MCF 10A (cell line): ENCODE measurements around the gene NECAB2. TPM values are rescaled to one million over a fixed set of nuclear protein-coding genes. Genes with fewer than 3 reads are reported as not detected.

Experiments used
- BruUV-seq: library from RNA; stranded (reverse); fragments of 400-500 nt; replicated peaks from 2 replicates; lab custom pipeline; 2021; lab: Mats Ljungman, UMichigan
- CTCF ChIA-PET: fragments of 300-600 bp; sonication (Branson Sonifier 250); formaldehyde crosslinking; extraction: SDS; loops from one replicate; lab custom pipeline; 2021; ENCODE audit warnings: antibody characterized with exemption, inconsistent platforms; lab: Yijun Ruan, JAX
- POLR2A ChIA-PET: fragments of 300-600, 350-650 bp; sonication (Branson Sonifier 250); formaldehyde crosslinking; extraction: SDS; loops from one replicate; lab custom pipeline; 2020; ENCODE audit warnings: antibody characterized with exemption, inconsistent platforms; lab: Yijun Ruan, JAX
- DNase-seq: peaks from one replicate; pipeline ENCODE4 v3.0.0-alpha.2; 2018; ENCODE audit not compliant: unreplicated experiment
- H3K27ac Mint-ChIP-seq: one replicate; pipeline ENCODE4 v1.8.0; 2022; ENCODE audit warnings: mild to moderate bottlenecking, low read depth, mixed read lengths; ENCODE audit not compliant: unreplicated experiment
- H3K27me3 Mint-ChIP-seq: one replicate; pipeline ENCODE4 v1.8.0; 2022; ENCODE audit warnings: mixed read lengths; ENCODE audit not compliant: insufficient read depth, unreplicated experiment
- H3K36me3 Mint-ChIP-seq: one replicate; pipeline ENCODE4 v1.8.0; 2022; ENCODE audit warnings: mild to moderate bottlenecking, moderate library complexity, mixed read lengths; ENCODE audit not compliant: insufficient read depth, unreplicated experiment
- H3K4me1 Mint-ChIP-seq: one replicate; pipeline ENCODE4 v1.8.0; 2022; ENCODE audit warnings: mixed read lengths; ENCODE audit not compliant: insufficient read depth, unreplicated experiment
- H3K4me3 Mint-ChIP-seq: one replicate; pipeline ENCODE4 v1.8.0; 2022; ENCODE audit warnings: mild to moderate bottlenecking, moderate library complexity, mixed read lengths; ENCODE audit not compliant: unreplicated experiment
- H3K9me3 Mint-ChIP-seq: one replicate; pipeline ENCODE4 v1.8.0; 2022; ENCODE audit warnings: mixed read lengths; ENCODE audit not compliant: unreplicated experiment
- CTCF ChIP-seq: fragments of 200-600 bp; IDR thresholded peaks from one replicate; pipeline ENCODE4 v1.8.0; 2022; ENCODE audit warnings: antibody characterized with exemption, mild to moderate bottlenecking; ENCODE audit not compliant: unreplicated experiment
- intact Hi-C: fragments of 100-400 bp; cut with micrococcal nuclease; formaldehyde crosslinking; loops from 2 replicates; pipeline ENCODE4 v1.14.1; 2022
- total RNA-seq: library from RNA; stranded (reverse); gene quantifications from 2 replicates; pipeline ENCODE4 v1.2.3, GENCODE V29; 2022

NECAB2 gene
- total RNA-seq, 1 experiment from 2014 or later: 2.3 TPM

- H3K9me3 Mint-ChIP-seq: no peaks in the 10 kb centered on the region
- no peak overlapping the region for H3K4me3 Mint-ChIP-seq
- H3K36me3 Mint-ChIP-seq: peaks cover 6% of the 10 kb centered on the region
- H3K27ac Mint-ChIP-seq: no peak overlapping the region
- H3K4me1 Mint-ChIP-seq: peaks cover 5% of the 10 kb centered on the region
- intact Hi-C loops: no loop called here
- no TSS peak for BruUV-seq
- no peaks in the 10 kb centered on the region for H3K27me3 Mint-ChIP-seq
- CTCF ChIA-PET: interaction anchor here (1.5 to 3.6 kb wide), 2 partner anchors 62 to 469 kb away, joined by 3 to 15 read pairs; partner anchors contain the start of gene OSGIN1
- TF ChIP-seq CTCF: no peak
- POLR2A ChIA-PET: interaction anchor here (0.7 kb wide), 1 partner anchor 67 kb away, joined by 3 read pairs; no protein-coding TSS in a partner anchor
- DNase-seq: no peak
Measured at GRCh38 chr16:84015399-84015798, 47.4 kb downstream of the NECAB2 start.

GRCh38 chr16:84016477-84016876 is 48.4 kb downstream of the NECAB2 start:
- Mint-ChIP-seq H3K27ac (no peak overlapping the region), H3K27me3 (no peaks in the 10 kb centered on the region), H3K9me3 (peaks cover 4% of the 10 kb centered on the region), H3K36me3 (peaks cover 5% of the 10 kb centered on the region), H3K4me3 (no peak overlapping the region), H3K4me1 (peaks cover 5% of the 10 kb centered on the region)
- no TSS peak for BruUV-seq
- ChIA-PET POLR2A (interaction anchor here (0.6 kb wide), 1 partner anchor 101 kb away, joined by 3 read pairs; the partner anchor contains the start of gene MBTPS1), CTCF (interaction anchor here (0.5 to 0.6 kb wide), 2 partner anchors 216 to 728 kb away, joined by 3 read pairs; no protein-coding TSS in a partner anchor)
- no peak for TF ChIP-seq CTCF
- DNase-seq: no peak
- intact Hi-C loops: no loop called here

GRCh38 chr16:84018710-84019109 is 50.7 kb downstream of the NECAB2 start:
- CTCF ChIA-PET: interaction anchor here (0.6 kb wide), 1 partner anchor 40 kb away, joined by 3 read pairs; no protein-coding TSS in a partner anchor
- no peak for DNase-seq

GRCh38 chr16:84020353-84020752 is 52.3 kb downstream of the NECAB2 start:
- intact Hi-C loops: no loop called here

More at GRCh38 chr16:84018710-84019109, 50.7 kb downstream of the NECAB2 start:
- H3K9me3 Mint-ChIP-seq: peaks cover 8% of the 10 kb centered on the region
- BruUV-seq: no TSS peak
- no peaks in the 10 kb centered on the region for H3K27me3 Mint-ChIP-seq
- H3K36me3 Mint-ChIP-seq: peaks cover 6% of the 10 kb centered on the region
- H3K4me1 Mint-ChIP-seq: peaks cover 5% of the 10 kb centered on the region
- H3K27ac Mint-ChIP-seq: no peak overlapping the region
- intact Hi-C loops: no loop called here
- no peak overlapping the region for H3K4me3 Mint-ChIP-seq
- TF ChIP-seq CTCF: no peak
- POLR2A ChIA-PET: no interaction called here

More at GRCh38 chr16:84020353-84020752, 52.3 kb downstream of the NECAB2 start:
- Mint-ChIP-seq H3K27me3 (no peaks in the 10 kb centered on the region), H3K36me3 (peaks cover 4% of the 10 kb centered on the region), H3K4me1 (peaks cover 6% of the 10 kb centered on the region), H3K4me3 (no peak overlapping the region), H3K9me3 (peaks cover 8% of the 10 kb centered on the region), H3K27ac (no peak overlapping the region)
- no TSS peak for BruUV-seq
- no peak for TF ChIP-seq CTCF
- ChIA-PET CTCF (no interaction called here), POLR2A (no interaction called here)
- DNase-seq: no peak
